22Rv1 (cell line): ENCODE results near the gene RERE.
A peak's percentile ranks its signal among the peaks of the same experiment; 100 is the strongest.

Source experiments
- H3K27ac ChIP-seq: fragments of 450-650 bp; 2 replicates; pipeline ENCODE4 v1.5.1; 2017
- CTCF ChIP-seq: fragments of 450-650 bp; IDR thresholded peaks from 2 replicates; pipeline ENCODE4 v1.5.1; 2017; ENCODE audit warnings: mild to moderate bottlenecking
- ZFX ChIP-seq: fragments of 450-650 bp; IDR thresholded peaks from 2 replicates; pipeline ENCODE4 v1.6.1; 2017; ENCODE audit warnings: antibody characterized with exemption, borderline replicate concordance

The RERE gene

GRCh38 chr1:8409606-8410005 lies 407.8 kb downstream of the RERE start:
- TF ChIP-seq CTCF (no peak), ZFX (no peak)
- H3K27ac ChIP-seq: no peak overlapping the region

- peak overlapping the region; percentile 30; the same call in 1 of the 2 replicates for H3K27ac ChIP-seq
- TF ChIP-seq ZFX: no peak
- peak; percentile 55 for TF ChIP-seq CTCF
Observed at GRCh38 chr1:8409106-8409505, 408.3 kb downstream of the RERE start.

GRCh38 chr1:8408151-8408839 lies 409.1 kb downstream of the RERE start:
- peak overlapping the region; percentile 30 for H3K27ac ChIP-seq
- no peak for TF ChIP-seq CTCF
- TF ChIP-seq ZFX: no peak

- peak overlapping the region; percentile 30 for H3K27ac ChIP-seq
Observed at GRCh38 chr1:8407652-8408051, 409.8 kb downstream of the RERE start.

GRCh38 chr1:8406960-8407359 lies 410.5 kb downstream of the RERE start:
- TF ChIP-seq CTCF: no peak
- no peak for TF ChIP-seq ZFX
- H3K27ac ChIP-seq: no peak overlapping the region

More at GRCh38 chr1:8407652-8408051, 409.8 kb downstream of the RERE start:
- no peak for TF ChIP-seq CTCF
- no peak for TF ChIP-seq ZFX

GRCh38 chr1:8406011-8406410 lies 411.4 kb downstream of the RERE start:
- H3K27ac ChIP-seq: no peak overlapping the region
- no peak for TF ChIP-seq CTCF
- TF ChIP-seq ZFX: no peak

- TF ChIP-seq ZFX (no peak), CTCF (no peak)
- no peak overlapping the region for H3K27ac ChIP-seq
Observed at GRCh38 chr1:8404460-8405370, 412.7 kb downstream of the RERE start.
